HEK293 (cell line): ENCODE measurements around the gene OCA2.

ENCODE experiments used
- CTCF ChIA-PET: fragments of 350-600 bp; formaldehyde crosslinking; extraction: SDS; loops from one replicate; lab custom pipeline; 2021; ENCODE audit warnings: antibody characterized with exemption; lab: Yijun Ruan, JAX
- POLR2A ChIA-PET: fragments of 300-600 bp; formaldehyde crosslinking; extraction: SDS; loops from one replicate; lab custom pipeline; 2020; ENCODE audit warnings: antibody characterized with exemption, inconsistent platforms; lab: Yijun Ruan, JAX
- H3K27ac ChIP-seq: fragments of 200-500 bp; sonication (Bioruptor generic); 2 replicates; pipeline ENCODE4 v1.5.1; 2014; ENCODE audit warnings: low read depth, low read length, control low read depth, inconsistent platforms; ENCODE audit errors: extremely low read depth
- H3K36me3 ChIP-seq, 2 experiments: fragments of 200-500 bp in 1 of 2; sonication (Bioruptor generic) in 1 of 2; 1 replicate in 1 of 2; 2 replicates in 1 of 2; pipeline ENCODE4 v1.5.1; 2014 to 2017; ENCODE audit warnings: inconsistent platforms in 2 of 2, low read length in 2 of 2; ENCODE audit not compliant: control insufficient read depth in 2 of 2, insufficient read depth in 1 of 2
- H3K4me1 ChIP-seq: fragments of 200-500 bp; sonication (Bioruptor generic); 2 replicates; pipeline ENCODE4 v1.5.1; 2014; ENCODE audit warnings: mild to moderate bottlenecking, low read length, inconsistent platforms; ENCODE audit not compliant: control insufficient read depth, insufficient read depth
- H3K4me3 ChIP-seq: 2 replicates; pipeline ENCODE4 v1.5.1; 2011; ENCODE audit warnings: low read depth, mild to moderate bottlenecking, control low read depth, low read length, moderate library complexity
- H3K9me3 ChIP-seq: fragments of 200-500 bp; sonication (Bioruptor generic); 2 replicates; pipeline ENCODE4 v1.5.1; 2014; ENCODE audit warnings: low read depth, low read length, inconsistent platforms; ENCODE audit not compliant: control insufficient read depth, insufficient read depth
- GLI2 ChIP-seq: fragments of 450-650 bp; formaldehyde crosslinking; IDR thresholded peaks from 2 replicates; pipeline ENCODE4; 2017; ENCODE audit warnings: missing biosample characterization, missing genetic modification characterization, low read depth, borderline replicate concordance
- KLF7 ChIP-seq: fragments of 450-650 bp; formaldehyde crosslinking; IDR thresholded peaks from 2 replicates; pipeline ENCODE4 v1.5.1; 2016; ENCODE audit warnings: missing biosample characterization, missing genetic modification characterization, borderline replicate concordance
- RBAK ChIP-seq: fragments of 450-650 bp; formaldehyde crosslinking; IDR thresholded peaks from 2 replicates; pipeline ENCODE4 v1.5.1; 2016; ENCODE audit warnings: missing biosample characterization, missing genetic modification characterization
- SCRT2 ChIP-seq: fragments of 450-650 bp; formaldehyde crosslinking; IDR thresholded peaks from 2 replicates; pipeline ENCODE4 v1.5.1; 2016; ENCODE audit warnings: missing biosample characterization, missing genetic modification characterization
- ZNF473 ChIP-seq: fragments of 450-650 bp; formaldehyde crosslinking; IDR thresholded peaks from 2 replicates; pipeline ENCODE4 v1.5.1; 2017; ENCODE audit warnings: missing biosample characterization, missing genetic modification characterization
- ZNF544 ChIP-seq: fragments of 450-650 bp; formaldehyde crosslinking; IDR thresholded peaks from 2 replicates; pipeline ENCODE4 v1.5.0; 2017; ENCODE audit warnings: missing biosample characterization, missing genetic modification characterization
- ZNF623 ChIP-seq: fragments of 450-650 bp; formaldehyde crosslinking; IDR thresholded peaks from 2 replicates; pipeline ENCODE4 v1.5.1; 2016; ENCODE audit warnings: missing biosample characterization, missing genetic modification characterization
- ZNF654 ChIP-seq: fragments of 450-650 bp; formaldehyde crosslinking; IDR thresholded peaks from 2 replicates; pipeline ENCODE4 v1.5.1; 2016; ENCODE audit warnings: low read depth, missing biosample characterization, missing genetic modification characterization
- TF ChIP-seq, protein P1 (sequence below): IDR thresholded peaks from 2 replicates; pipeline ENCODE4 v1.6.1; 2011; ENCODE audit warnings: mild to moderate bottlenecking, low read depth, low read length, borderline replicate concordance
- TF ChIP-seq, protein P2 (sequence below): fragments of 450-650 bp; formaldehyde crosslinking; IDR thresholded peaks from 2 replicates; pipeline ENCODE4 v1.5.1; 2016; ENCODE audit warnings: missing biosample characterization, missing genetic modification characterization
- TF ChIP-seq, protein P3 (sequence below): fragments of 450-650 bp; formaldehyde crosslinking; IDR thresholded peaks from 2 replicates; pipeline ENCODE4 v1.5.1; 2017; ENCODE audit warnings: missing biosample characterization, missing genetic modification characterization
- TF ChIP-seq, protein P4 (sequence below): fragments of 450-650 bp; formaldehyde crosslinking; IDR thresholded peaks from 2 replicates; pipeline ENCODE4 v1.5.1; 2016; ENCODE audit warnings: missing biosample characterization, missing genetic modification characterization
- TF ChIP-seq, protein P5 (sequence below): fragments of 450-650 bp; formaldehyde crosslinking; IDR thresholded peaks from 2 replicates; pipeline ENCODE4 v1.5.1; 2016; ENCODE audit warnings: missing biosample characterization, missing genetic modification characterization
- TF ChIP-seq, protein P6 (sequence below): fragments of 450-650 bp; formaldehyde crosslinking; IDR thresholded peaks from 2 replicates; pipeline ENCODE4 v1.5.1; 2017; ENCODE audit warnings: missing biosample characterization, missing genetic modification characterization

The OCA2 gene

DNA sequence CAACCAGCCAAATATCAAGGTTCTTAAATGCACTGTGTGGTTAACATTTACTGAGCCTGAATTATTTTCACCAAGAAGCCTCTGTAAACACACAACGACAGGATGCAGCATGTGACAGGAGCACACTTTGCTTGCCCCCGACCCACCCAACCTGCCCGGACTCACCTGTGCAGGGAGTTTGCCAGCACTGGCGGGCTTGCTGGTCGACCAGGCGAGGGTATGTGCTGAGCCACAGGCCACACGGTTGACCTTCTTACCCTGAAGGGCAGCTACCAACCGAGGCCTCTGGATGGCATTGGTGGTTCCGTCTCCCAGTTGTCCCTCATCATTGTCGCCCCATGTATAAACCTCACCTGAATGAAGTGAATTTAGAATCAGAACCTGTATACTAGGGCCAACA is 25.7 kb upstream of the OCA2 start (continued):
- no peak for TF ChIP-seq GLI2 (tag by site-specific recombination)
- TF ChIP-seq KLF7 (tag by site-specific recombination): no peak
- TF ChIP-seq, protein P1, sequence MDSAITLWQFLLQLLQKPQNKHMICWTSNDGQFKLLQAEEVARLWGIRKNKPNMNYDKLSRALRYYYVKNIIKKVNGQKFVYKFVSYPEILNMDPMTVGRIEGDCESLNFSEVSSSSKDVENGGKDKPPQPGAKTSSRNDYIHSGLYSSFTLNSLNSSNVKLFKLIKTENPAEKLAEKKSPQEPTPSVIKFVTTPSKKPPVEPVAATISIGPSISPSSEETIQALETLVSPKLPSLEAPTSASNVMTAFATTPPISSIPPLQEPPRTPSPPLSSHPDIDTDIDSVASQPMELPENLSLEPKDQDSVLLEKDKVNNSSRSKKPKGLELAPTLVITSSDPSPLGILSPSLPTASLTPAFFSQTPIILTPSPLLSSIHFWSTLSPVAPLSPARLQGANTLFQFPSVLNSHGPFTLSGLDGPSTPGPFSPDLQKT: no peak
- TF ChIP-seq, protein P2, sequence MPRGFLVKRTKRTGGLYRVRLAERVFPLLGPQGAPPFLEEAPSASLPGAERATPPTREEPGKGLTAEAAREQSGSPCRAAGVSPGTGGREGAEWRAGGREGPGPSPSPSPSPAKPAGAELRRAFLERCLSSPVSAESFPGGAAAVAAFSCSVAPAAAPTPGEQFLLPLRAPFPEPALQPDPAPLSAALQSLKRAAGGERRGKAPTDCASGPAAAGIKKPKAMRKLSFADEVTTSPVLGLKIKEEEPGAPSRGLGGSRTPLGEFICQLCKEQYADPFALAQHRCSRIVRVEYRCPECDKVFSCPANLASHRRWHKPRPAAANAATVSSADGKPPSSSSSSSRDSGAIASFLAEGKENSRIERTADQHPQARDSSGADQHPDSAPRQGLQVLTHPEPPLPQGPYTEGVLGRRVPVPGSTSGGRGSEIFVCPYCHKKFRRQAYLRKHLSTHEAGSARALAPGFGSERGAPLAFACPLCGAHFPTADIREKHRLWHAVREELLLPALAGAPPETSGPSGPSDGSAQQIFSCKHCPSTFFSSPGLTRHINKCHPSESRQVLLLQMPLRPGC (tag by site-specific recombination): no peak
- TF ChIP-seq ZNF623 (tag by site-specific recombination): no peak
- TF ChIP-seq RBAK: no peak
- TF ChIP-seq, protein P3, sequence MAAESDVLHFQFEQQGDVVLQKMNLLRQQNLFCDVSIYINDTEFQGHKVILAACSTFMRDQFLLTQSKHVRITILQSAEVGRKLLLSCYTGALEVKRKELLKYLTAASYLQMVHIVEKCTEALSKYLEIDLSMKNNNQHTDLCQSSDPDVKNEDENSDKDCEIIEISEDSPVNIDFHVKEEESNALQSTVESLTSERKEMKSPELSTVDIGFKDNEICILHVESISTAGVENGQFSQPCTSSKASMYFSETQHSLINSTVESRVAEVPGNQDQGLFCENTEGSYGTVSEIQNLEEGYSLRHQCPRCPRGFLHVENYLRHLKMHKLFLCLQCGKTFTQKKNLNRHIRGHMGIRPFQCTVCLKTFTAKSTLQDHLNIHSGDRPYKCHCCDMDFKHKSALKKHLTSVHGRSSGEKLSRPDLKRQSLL (tag by site-specific recombination): no peak

DNA sequence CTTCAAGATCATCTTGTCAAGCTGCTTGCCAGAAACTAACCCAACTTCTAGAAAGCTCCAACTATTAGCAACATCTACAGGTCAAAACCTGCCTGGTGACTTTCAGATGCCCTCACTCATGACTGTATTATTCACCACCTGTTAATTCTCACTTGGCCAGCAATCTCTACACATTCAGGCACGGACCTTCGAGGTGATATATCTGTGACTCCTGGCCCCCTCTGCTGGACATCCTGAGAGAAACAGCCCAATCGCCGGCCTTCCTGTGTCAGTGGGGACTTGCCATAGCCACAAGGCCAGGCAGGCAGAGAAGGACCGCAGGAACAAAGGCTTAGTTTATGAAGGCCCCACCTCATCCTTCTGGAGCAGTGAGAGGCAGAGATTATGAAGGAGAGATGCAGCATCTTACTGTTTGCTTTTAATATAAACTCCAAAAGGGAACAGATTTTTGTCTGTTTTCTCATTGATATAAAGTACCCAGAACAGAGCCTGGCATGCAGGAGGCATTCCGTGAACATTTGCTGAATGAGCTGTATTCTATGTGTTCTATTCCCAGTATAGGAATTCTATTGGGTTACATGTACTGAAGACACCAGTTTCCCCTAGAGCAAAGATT is 24.4 kb upstream of the OCA2 start:
- CTCF ChIA-PET: interaction anchor here (0.6 to 1.4 kb wide), 5 partner anchors 20 to 268 kb away, joined by 3 to 6 read pairs (median 3); no protein-coding TSS in a partner anchor
- Histone ChIP-seq H3K36me3 (peaks cover 0 to 75% of the 10 kb centered on the region in 2 experiments; a peak in 2 of 3 replicates), H3K9me3 (no peaks in the 10 kb centered on the region)
- POLR2A ChIA-PET: no interaction called here
- TF ChIP-seq SCRT2 (peak; percentile 86), ZNF473 (tag by site-specific recombination) (no peak), ZNF654 (peak; percentile 41), ZNF544 (tag by site-specific recombination) (no peak)
- TF ChIP-seq, protein P4, sequence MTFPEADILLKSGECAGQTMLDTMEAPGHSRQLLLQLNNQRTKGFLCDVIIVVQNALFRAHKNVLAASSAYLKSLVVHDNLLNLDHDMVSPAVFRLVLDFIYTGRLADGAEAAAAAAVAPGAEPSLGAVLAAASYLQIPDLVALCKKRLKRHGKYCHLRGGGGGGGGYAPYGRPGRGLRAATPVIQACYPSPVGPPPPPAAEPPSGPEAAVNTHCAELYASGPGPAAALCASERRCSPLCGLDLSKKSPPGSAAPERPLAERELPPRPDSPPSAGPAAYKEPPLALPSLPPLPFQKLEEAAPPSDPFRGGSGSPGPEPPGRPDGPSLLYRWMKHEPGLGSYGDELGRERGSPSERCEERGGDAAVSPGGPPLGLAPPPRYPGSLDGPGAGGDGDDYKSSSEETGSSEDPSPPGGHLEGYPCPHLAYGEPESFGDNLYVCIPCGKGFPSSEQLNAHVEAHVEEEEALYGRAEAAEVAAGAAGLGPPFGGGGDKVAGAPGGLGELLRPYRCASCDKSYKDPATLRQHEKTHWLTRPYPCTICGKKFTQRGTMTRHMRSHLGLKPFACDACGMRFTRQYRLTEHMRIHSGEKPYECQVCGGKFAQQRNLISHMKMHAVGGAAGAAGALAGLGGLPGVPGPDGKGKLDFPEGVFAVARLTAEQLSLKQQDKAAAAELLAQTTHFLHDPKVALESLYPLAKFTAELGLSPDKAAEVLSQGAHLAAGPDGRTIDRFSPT (tag by site-specific recombination): no peak
- TF ChIP-seq, protein P5, sequence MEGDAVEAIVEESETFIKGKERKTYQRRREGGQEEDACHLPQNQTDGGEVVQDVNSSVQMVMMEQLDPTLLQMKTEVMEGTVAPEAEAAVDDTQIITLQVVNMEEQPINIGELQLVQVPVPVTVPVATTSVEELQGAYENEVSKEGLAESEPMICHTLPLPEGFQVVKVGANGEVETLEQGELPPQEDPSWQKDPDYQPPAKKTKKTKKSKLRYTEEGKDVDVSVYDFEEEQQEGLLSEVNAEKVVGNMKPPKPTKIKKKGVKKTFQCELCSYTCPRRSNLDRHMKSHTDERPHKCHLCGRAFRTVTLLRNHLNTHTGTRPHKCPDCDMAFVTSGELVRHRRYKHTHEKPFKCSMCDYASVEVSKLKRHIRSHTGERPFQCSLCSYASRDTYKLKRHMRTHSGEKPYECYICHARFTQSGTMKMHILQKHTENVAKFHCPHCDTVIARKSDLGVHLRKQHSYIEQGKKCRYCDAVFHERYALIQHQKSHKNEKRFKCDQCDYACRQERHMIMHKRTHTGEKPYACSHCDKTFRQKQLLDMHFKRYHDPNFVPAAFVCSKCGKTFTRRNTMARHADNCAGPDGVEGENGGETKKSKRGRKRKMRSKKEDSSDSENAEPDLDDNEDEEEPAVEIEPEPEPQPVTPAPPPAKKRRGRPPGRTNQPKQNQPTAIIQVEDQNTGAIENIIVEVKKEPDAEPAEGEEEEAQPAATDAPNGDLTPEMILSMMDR (tag by site-specific recombination): 0 out of 2 replicates have a peak, but pooled peaks have one; percentile 19
- TF ChIP-seq, protein P6, sequence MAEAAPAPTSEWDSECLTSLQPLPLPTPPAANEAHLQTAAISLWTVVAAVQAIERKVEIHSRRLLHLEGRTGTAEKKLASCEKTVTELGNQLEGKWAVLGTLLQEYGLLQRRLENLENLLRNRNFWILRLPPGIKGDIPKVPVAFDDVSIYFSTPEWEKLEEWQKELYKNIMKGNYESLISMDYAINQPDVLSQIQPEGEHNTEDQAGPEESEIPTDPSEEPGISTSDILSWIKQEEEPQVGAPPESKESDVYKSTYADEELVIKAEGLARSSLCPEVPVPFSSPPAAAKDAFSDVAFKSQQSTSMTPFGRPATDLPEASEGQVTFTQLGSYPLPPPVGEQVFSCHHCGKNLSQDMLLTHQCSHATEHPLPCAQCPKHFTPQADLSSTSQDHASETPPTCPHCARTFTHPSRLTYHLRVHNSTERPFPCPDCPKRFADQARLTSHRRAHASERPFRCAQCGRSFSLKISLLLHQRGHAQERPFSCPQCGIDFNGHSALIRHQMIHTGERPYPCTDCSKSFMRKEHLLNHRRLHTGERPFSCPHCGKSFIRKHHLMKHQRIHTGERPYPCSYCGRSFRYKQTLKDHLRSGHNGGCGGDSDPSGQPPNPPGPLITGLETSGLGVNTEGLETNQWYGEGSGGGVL (tag by site-specific recombination): no peak
- TF ChIP-seq, all 188 proteins: peak for 3
- Histone ChIP-seq H3K4me1 (no peaks in the 10 kb centered on the region), H3K27ac (no peak overlapping the region), H3K4me3 (no peak overlapping the region)
